Right lobe of liver (tissue), 6 donors: Measurements from ENCODE around the gene OR6N1. TPM values are rescaled to one million over a fixed set of nuclear protein-coding genes. Genes with fewer than 3 reads are reported as not detected.

ENCODE experiments used
- ATAC-seq, 4 donors: fragments of 200-7000 bp; cut with Tn5 transposase; one replicate each; pipeline ENCODE4 v1.9.1; 2020; ENCODE audit warnings: mild to moderate bottlenecking in 4 of 4, moderate library complexity in 4 of 4
- DNase-seq, 3 donors: peaks; one replicate each; pipeline ENCODE4 v3.0.0-alpha.2; 2020
- H3K27ac ChIP-seq, 3 donors: fragments of 200-600 bp; one replicate each; pipeline ENCODE4 v1.8.0; 2022
- H3K27me3 ChIP-seq, 2 donors: fragments of 200-600 bp; one replicate each; pipeline ENCODE4 v1.8.0; 2022
- H3K36me3 ChIP-seq, 4 donors: fragments of 200-600 bp; sonication (generic) in 1 of 4; one replicate each; pipeline versions ENCODE4 v1.5.1 to v1.8.0; 2017 to 2022; ENCODE audit warnings: control low read depth in 1 of 4
- H3K4me1 ChIP-seq, 4 donors: fragments of 200-600 bp; sonication (generic) in 1 of 4; one replicate each; pipeline versions ENCODE4 v1.5.1 to v1.8.0; 2017 to 2022; ENCODE audit warnings: control low read depth in 1 of 4
- H3K4me3 ChIP-seq, 3 donors: fragments of 200-600 bp; one replicate each; pipeline ENCODE4 v1.8.0; 2022
- H3K9me3 ChIP-seq, 4 donors: fragments of 200-600 bp; sonication (generic) in 1 of 4; one replicate each; pipeline versions ENCODE4 v1.5.1 to v1.8.0; 2017 to 2022; ENCODE audit warnings: control low read depth in 1 of 4
- CTCF ChIP-seq, 4 donors: fragments of 200-600 bp in 3 of 4; fragments of 450-650 bp in 1 of 4; IDR thresholded peaks; one replicate each; pipeline versions ENCODE4 v1.5.1 to v1.8.0; 2016 to 2022; ENCODE audit warnings: antibody characterized with exemption in 4 of 4, mild to moderate bottlenecking in 2 of 4
- POLR2A ChIP-seq: fragments of 450-650 bp; IDR thresholded peaks from one replicate; pipeline ENCODE4 v1.6.1; 2017; ENCODE audit warnings: antibody characterized with exemption, mild to moderate bottlenecking
- WGBS: methylation state at CpG from one replicate; pipeline ENCODE4 v1.1.6; 2018; ENCODE audit warnings: low coverage, low lambda C conversion rate; ENCODE audit not compliant: insufficient coverage; ENCODE audit errors: missing lambda C conversion rate; 5-methylcytosine and 5-hydroxymethylcytosine counted together
- intact Hi-C, 2 donors: fragments of 100-400 bp; cut with DNase I; formaldehyde crosslinking; loops; one replicate each; pipeline versions ENCODE4 v1.11.2 to v1.14.1; 2022
- total RNA-seq, 6 experiments: library from RNA; depleted of rRNA in 2 of 6; stranded (reverse); fragments of >200 nt in 2 of 6; fragmentation: NEBNext Ultra II Directional in 3 of 6; extraction: Animal tissue kit (Norgen Biotek cat#: 25700) in 3 of 6; gene quantifications; one replicate each; pipeline versions ENCODE4 v1.1.0 to v1.2.4, GENCODE V29; 2016 to 2023
- donor health status: DM: no; HTN: yes; CAD: no.
- donor health status: DM: no; HTN: no; CAD: no.
- donor health status: DM: no; HTN: no; CAD: no.
- donor health status: DM: no; HTN: yes; CAD: no.
- donor health status: DM: no; HTN: yes; CAD: no.

The OR6N1 gene
- total RNA-seq, 6 experiments from 2014 or later = not detected

DNA sequence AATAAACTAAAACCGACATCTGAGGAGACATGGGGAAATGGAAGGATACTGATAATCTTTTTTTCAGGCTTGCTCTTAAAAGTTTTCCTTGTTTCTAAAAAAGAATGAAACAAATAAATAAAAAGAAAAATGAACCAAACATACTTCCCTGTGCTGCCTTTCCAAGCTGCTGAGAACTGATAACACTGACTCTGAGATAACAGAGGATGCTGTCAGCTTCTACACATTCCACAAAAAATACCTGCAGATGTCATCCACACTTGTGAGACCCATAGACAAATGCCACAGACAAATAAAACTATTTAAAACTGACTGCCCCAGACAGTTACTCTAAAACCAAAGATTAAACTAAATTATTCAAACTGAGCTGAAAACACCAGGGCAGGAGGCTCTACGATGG, 39.5 kb downstream of the OR6N1 start:
- Histone ChIP-seq H3K4me1 (peaks cover 0 to 4% (median 0%) of the 10 kb centered on the region in 4 donors), H3K4me3 (no peak overlapping the region), H3K36me3 (no peaks in the 10 kb centered on the region), H3K27me3 (no peaks in the 10 kb centered on the region), H3K9me3 (no peaks in the 10 kb centered on the region), H3K27ac (no peak overlapping the region)
- DNase-seq (no peak), ATAC-seq (no peak)
- 30% methylated on average over 2 of the region's 2 CpGs for WGBS
- intact Hi-C loops = no loop called here
- TF ChIP-seq POLR2A (no peak), CTCF (IDR thresholded peaks at IDR 0.05) (no peak)

DNA sequence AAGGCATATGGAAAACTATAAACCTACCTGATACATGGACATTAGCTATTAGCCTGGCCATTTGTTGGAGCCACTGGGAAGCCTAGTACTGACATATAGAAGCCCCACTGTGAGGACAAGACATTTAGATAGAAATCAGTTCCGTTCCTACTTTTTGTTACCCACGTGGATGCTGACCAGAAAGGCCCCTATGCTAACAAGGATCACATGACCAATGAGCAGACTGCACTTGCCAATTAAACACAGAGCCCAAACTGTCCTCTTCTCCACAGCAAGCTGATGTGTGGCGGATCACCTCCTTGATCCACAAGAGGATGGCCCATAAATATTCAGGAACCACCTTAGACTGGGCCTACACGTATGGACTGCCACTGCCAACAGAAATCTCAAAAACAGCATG, 40.3 kb downstream of the OR6N1 start:
- TF ChIP-seq CTCF (IDR thresholded peaks at IDR 0.05) (no peak), POLR2A (no peak)
- Histone ChIP-seq H3K9me3 (no peaks in the 10 kb centered on the region), H3K27ac (no peak overlapping the region), H3K4me3 (no peak overlapping the region), H3K27me3 (no peaks in the 10 kb centered on the region), H3K4me1 (peaks cover 0 to 4% (median 0%) of the 10 kb centered on the region in 4 donors), H3K36me3 (no peaks in the 10 kb centered on the region)
- 82% methylated on average over 2 of the region's 4 CpGs for WGBS
- ATAC-seq (no peak), DNase-seq (no peak)
- intact Hi-C loops = no loop called here

GRCh38 chr1:158730453-158730852, 41.5 kb downstream of the OR6N1 start:
- ATAC-seq (peak; percentile 64 to 90 (median 70)), DNase-seq (no peak)
- Histone ChIP-seq H3K27ac (no peak overlapping the region), H3K9me3 (no peaks in the 10 kb centered on the region), H3K4me1 (peaks cover 0 to 4% (median 0%) of the 10 kb centered on the region in 4 donors), H3K36me3 (no peaks in the 10 kb centered on the region), H3K27me3 (no peaks in the 10 kb centered on the region), H3K4me3 (peak overlapping the region in 2 of 3 donors; percentile 12 to 22)
- 34% methylated on average over 4 of the region's 4 CpGs for WGBS
- intact Hi-C loops = no loop called here
- TF ChIP-seq CTCF (IDR thresholded peaks at IDR 0.05) = no peak
- TF ChIP-seq POLR2A = no peak

- WGBS = 61% methylated on average over 3 of the region's 3 CpGs
- ATAC-seq (no peak), DNase-seq (no peak)
- Histone ChIP-seq H3K4me3 (no peak overlapping the region), H3K27me3 (no peaks in the 10 kb centered on the region), H3K9me3 (no peaks in the 10 kb centered on the region), H3K27ac (no peak overlapping the region), H3K36me3 (no peaks in the 10 kb centered on the region), H3K4me1 (peaks cover 0 to 4% (median 0%) of the 10 kb centered on the region in 4 donors)
- TF ChIP-seq POLR2A (no peak), CTCF (IDR thresholded peaks at IDR 0.05) (no peak)
- intact Hi-C loops = no loop called here
Observed at GRCh38 chr1:158728510-158729225, 43.3 kb downstream of the OR6N1 start.
